GM12878 (cell line): Measurements from ENCODE around the gene SLFNL1.

Experiments used
- BCL11A ChIP-seq: IDR thresholded peaks from 2 replicates; pipeline ENCODE4 v1.6.1; 2011; ENCODE audit warnings: low read depth, low read length
- CHD4 ChIP-seq: fragments of 200-600 bp; sonication (generic); IDR thresholded peaks from 2 replicates; pipeline ENCODE4 v1.6.1; 2016; ENCODE audit warnings: mild to moderate bottlenecking
- EP300 ChIP-seq, 2 experiments: fragments of 150-350 bp in 1 of 2; IDR thresholded peaks; 2 replicates each; pipeline ENCODE4 v1.6.1; 2011 to 2012; ENCODE audit warnings: low read depth in 2 of 2, low read length in 2 of 2, borderline replicate concordance in 1 of 2, improper control_type of control experiment in 1 of 2, inconsistent platforms in 1 of 2; ENCODE audit not compliant: control insufficient read depth in 1 of 2
- EZH2 ChIP-seq: IDR thresholded peaks from 2 replicates; pipeline ENCODE4 v1.6.1; 2012; ENCODE audit warnings: low read depth, mild to moderate bottlenecking, control low read depth, inconsistent platforms, low read length, borderline replicate concordance; ENCODE audit not compliant: control insufficient read depth
- JUNB ChIP-seq: IDR thresholded peaks from 2 replicates; pipeline ENCODE4 v1.6.1; 2016; ENCODE audit warnings: antibody characterized with exemption, mild to moderate bottlenecking
- MYC ChIP-seq: IDR thresholded peaks from 2 replicates; pipeline ENCODE4 v1.6.1; 2011; ENCODE audit warnings: mild to moderate bottlenecking, low read length, moderate library complexity, inconsistent platforms; ENCODE audit not compliant: insufficient read depth, insufficient replicate concordance, insufficient read length, severe bottlenecking
- NFXL1 ChIP-seq: fragments of 450-650 bp; IDR thresholded peaks from 2 replicates; pipeline ENCODE4 v1.6.1; 2017; ENCODE audit warnings: antibody characterized with exemption, mild to moderate bottlenecking, borderline replicate concordance
- NFYA ChIP-seq: IDR thresholded peaks from 2 replicates; pipeline ENCODE4 v1.6.1; 2011; ENCODE audit warnings: low read depth, mild to moderate bottlenecking, low read length, improper control_type of control experiment, borderline replicate concordance
- POLR2A ChIP-seq: IDR thresholded peaks from 2 replicates; pipeline ENCODE4 v1.6.1; 2011; ENCODE audit warnings: low read depth, mild to moderate bottlenecking, low read length
- YY1 ChIP-seq: IDR thresholded peaks from 2 replicates; pipeline ENCODE4 v1.6.1; 2011; ENCODE audit warnings: low read depth, mild to moderate bottlenecking, low read length
- ZSCAN29 ChIP-seq: fragments of 450-650 bp; IDR thresholded peaks from 2 replicates; pipeline ENCODE4 v1.6.1; 2017; ENCODE audit warnings: mild to moderate bottlenecking, moderate library complexity
- TF ChIP-seq, protein P1 (sequence below), 3 experiments: IDR thresholded peaks in 2 of 3; conservative IDR thresholded peaks in 1 of 3; 2 replicates each; pipeline ENCODE4 v1.5.1; 2011; ENCODE audit warnings: low read depth in 3 of 3, low read length in 3 of 3, mild to moderate bottlenecking in 3 of 3, control low read depth in 2 of 3, moderate library complexity in 2 of 3, inconsistent platforms in 1 of 3, mixed read lengths in 1 of 3; ENCODE audit not compliant: control insufficient read depth in 2 of 3, insufficient read depth in 1 of 3; ENCODE audit errors: extremely low read depth in 1 of 3

DNA sequence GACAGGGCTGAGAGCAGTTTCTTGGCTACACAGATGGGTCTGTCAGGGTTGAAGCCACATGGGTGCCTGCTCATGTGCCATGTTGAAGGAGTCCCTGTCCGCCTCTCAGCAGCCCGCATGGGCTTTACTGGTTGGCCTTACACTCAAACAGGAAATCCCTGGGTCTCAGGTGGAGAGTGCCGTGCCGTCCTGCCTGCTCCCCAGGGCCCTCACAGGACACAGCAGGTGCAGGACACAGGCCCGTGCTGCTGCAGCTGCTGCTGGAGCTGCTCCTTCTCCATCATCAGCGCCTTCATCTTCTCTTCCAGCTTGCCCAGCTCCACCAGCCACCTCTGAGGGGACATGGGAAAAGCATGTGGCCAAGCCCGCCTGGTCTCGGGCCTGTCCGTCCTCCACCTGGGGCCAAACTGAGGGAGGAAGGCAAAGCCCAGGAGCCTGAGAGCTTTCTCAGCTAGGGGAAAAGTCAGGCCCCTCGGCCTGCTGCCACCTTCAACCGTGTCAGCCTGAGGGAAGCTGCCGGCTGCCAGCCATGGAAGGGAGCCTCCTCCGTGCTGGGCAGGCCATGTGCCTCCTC is 5.5 kb downstream of the SLFNL1 start:
- TF ChIP-seq, protein P1, sequence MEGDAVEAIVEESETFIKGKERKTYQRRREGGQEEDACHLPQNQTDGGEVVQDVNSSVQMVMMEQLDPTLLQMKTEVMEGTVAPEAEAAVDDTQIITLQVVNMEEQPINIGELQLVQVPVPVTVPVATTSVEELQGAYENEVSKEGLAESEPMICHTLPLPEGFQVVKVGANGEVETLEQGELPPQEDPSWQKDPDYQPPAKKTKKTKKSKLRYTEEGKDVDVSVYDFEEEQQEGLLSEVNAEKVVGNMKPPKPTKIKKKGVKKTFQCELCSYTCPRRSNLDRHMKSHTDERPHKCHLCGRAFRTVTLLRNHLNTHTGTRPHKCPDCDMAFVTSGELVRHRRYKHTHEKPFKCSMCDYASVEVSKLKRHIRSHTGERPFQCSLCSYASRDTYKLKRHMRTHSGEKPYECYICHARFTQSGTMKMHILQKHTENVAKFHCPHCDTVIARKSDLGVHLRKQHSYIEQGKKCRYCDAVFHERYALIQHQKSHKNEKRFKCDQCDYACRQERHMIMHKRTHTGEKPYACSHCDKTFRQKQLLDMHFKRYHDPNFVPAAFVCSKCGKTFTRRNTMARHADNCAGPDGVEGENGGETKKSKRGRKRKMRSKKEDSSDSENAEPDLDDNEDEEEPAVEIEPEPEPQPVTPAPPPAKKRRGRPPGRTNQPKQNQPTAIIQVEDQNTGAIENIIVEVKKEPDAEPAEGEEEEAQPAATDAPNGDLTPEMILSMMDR (IDR thresholded peaks at IDR 0.05 in 2 of 3, conservative IDR thresholded peaks at IDR 0.05 in 1 of 3; ENCODE audit: control insufficient read depth in 2 of 3, extremely low read depth in 1 of 3, insufficient read depth in 1 of 3, low read depth in 3 of 3, low read length in 3 of 3) = no peak
- TF ChIP-seq ZSCAN29 (no peak), CHD4 (no peak), YY1 (no peak), MYC (no peak), EZH2 (no peak), EP300 (IDR thresholded peaks at IDR 0.05; ENCODE audit: borderline replicate concordance in 1 of 2, control insufficient read depth in 1 of 2, low read depth in 2 of 2, low read length in 2 of 2) (no peak), NFYA (no peak), POLR2A (0 out of 2 replicates have a peak, but pooled peaks have one; percentile 8), JUNB (no peak), NFXL1 (no peak), BCL11A (no peak)
